Neuron (in vitro differentiated cells): Measurements from ENCODE around the gene NEB.
"Not testable (repeated sequence)": the region's sequence is repeated elsewhere in the genome, so short reads cannot be mapped to it uniquely, and the experiment has no call there.

Experiments
- H2AFZ ChIP-seq: one replicate; pipeline ENCODE4 v1.6.1; 2013; ENCODE audit warnings: low read depth, mild to moderate bottlenecking, inconsistent platforms, low read length, moderate library complexity
- H3K27me3 ChIP-seq: one replicate; pipeline ENCODE4 v1.6.1; 2013; ENCODE audit warnings: low read length; ENCODE audit not compliant: insufficient read depth
- H3K36me3 ChIP-seq: one replicate; pipeline ENCODE4 v1.6.1; 2013; ENCODE audit warnings: low read length; ENCODE audit not compliant: insufficient read depth
- H3K4me1 ChIP-seq: one replicate; pipeline ENCODE4 v1.6.1; 2013; ENCODE audit warnings: low read length; ENCODE audit not compliant: insufficient read depth
- H3K4me3 ChIP-seq: 2 replicates; pipeline ENCODE4 v1.5.1; 2013; ENCODE audit warnings: mild to moderate bottlenecking, low read length, moderate library complexity
- H3K9me3 ChIP-seq: one replicate; pipeline ENCODE4 v1.6.1; 2013; ENCODE audit warnings: low read length

NEB gene

DNA sequence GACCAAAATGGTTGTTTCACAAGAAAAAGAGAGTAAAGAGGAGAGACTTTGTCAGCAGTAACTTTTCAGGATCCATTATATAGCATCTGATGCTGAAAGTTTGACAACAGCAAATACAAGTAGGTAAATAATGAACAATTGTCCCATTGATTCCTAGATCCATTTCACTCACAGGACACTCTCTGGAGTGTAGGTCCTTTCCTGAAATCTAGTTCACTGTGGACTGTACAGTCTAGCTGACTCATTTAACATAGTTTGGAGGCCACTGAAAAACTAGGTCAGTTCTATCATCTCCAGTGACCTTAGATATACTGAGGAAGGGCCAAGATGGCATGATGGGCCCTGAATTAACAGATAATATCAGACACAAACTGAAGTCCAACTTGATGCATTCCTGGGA, 19.3 kb upstream of the NEB start:
- H3K4me3 ChIP-seq = no peak overlapping the region
- H2AFZ ChIP-seq = no peak overlapping the region
- no peaks in the 10 kb centered on the region for H3K4me1 ChIP-seq
- H3K9me3 ChIP-seq = no peaks in the 10 kb centered on the region
- H3K36me3 ChIP-seq = no peaks in the 10 kb centered on the region
- no peaks in the 10 kb centered on the region for H3K27me3 ChIP-seq

DNA sequence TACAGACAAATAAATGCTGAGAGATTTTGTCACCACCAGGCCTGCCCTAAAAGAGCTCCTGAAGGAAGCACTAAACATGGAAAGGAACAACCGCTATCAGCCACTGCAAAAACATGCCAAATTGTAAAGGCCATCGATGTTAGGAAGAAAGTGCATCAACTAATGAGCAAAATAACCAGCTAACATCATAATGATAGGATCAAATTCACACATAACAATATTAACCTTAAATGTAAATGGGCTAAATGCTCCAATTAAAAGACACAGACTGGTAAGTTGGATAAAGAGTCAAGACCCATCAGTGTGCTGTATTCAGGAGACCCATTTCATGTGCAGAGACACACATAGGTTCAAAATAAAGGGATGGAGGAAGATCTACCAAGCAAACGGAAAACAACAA, 11.0 kb upstream of the NEB start:
- H2AFZ ChIP-seq, H3K27me3 ChIP-seq, H3K4me3 ChIP-seq, H3K9me3 ChIP-seq, H3K4me1 ChIP-seq, H3K36me3 ChIP-seq: not testable (repeated sequence)

DNA sequence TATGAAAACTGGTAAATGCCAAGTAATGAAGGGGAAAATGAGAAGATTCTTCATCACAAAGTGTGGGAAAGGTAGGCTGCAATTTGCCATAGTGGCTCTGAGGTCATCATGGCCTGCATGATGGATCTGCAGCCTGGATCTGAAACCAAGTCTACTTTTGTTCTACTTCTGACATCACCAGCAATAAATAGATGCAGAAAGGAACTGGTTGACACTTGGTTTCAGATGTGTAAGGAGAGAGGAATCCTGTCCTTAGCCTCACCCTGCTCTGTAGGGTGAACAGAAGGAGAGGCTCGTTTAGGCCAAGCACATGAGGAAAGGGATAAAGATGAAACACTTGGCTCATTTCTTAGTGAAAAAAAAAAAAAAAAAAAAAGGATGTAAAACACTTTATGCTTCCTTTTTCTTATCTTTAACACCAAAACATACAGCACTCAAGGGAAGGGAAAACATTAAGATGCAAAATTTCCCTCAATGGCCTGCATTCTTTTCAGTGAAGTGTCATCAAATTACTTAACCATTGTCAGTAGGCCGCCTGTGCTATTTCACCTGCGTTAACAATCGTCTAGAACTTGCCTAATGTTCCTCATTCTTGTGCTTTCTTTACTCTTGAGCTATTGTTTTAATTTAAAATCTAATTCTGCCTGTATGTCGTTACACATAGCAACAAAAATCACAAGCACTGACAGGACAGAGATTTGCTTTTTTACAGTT, 3.9 kb downstream of the NEB start:
- Histone ChIP-seq H3K9me3 (no peaks in the 10 kb centered on the region), H3K36me3 (no peaks in the 10 kb centered on the region), H3K4me3 (no peak overlapping the region)

DNA sequence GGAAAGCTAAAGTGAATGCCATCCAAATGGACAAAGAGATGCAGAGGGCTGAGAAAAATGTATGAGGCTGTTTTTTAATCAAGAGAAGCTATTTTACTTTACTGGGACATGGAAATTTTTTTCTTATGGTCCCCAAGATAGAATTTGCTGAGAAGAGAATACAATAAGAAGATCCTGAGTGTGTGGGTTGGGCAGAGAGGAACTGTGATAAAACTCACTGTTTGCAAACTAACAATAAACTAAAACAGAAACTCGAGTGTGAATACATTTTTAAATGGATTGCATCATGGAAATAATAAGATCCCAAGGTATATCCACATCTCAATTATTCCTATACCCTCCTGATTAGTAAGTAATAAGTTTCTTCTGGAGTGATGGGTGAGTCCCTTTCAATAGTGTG, 4.4 kb downstream of the NEB start:
- H3K36me3 ChIP-seq = no peaks in the 10 kb centered on the region
- H3K9me3 ChIP-seq = no peaks in the 10 kb centered on the region
- H3K27me3 ChIP-seq = no peaks in the 10 kb centered on the region
- H3K4me1 ChIP-seq = peaks cover 13% of the 10 kb centered on the region
- H3K4me3 ChIP-seq = no peak overlapping the region
- no peak overlapping the region for H2AFZ ChIP-seq

More for the DNA sequence above, 3.9 kb downstream of the NEB start:
- H3K4me1 ChIP-seq = peaks cover 13% of the 10 kb centered on the region
- H2AFZ ChIP-seq = no peak overlapping the region
- H3K27me3 ChIP-seq = no peaks in the 10 kb centered on the region

DNA sequence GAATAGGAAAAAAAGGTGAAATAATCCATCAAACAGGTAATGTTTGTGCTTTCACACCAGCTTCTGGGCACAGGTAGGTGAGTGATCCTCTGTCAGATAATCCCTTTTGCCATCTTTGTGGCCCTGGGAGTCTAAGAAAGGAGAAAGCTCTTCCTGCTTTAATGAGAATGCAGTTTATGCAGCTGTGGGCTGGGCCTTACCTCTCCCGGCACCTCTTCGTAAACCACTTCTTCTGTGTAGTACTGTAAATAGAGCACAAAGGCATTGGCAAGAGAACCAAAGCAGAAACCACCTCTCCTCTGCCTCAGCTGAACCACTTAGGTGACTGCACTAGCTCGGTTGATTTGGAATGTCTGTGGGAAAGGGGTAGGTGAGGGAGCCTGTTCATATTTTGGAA, 4.9 kb downstream of the NEB start:
- Histone ChIP-seq H3K4me3 (no peak overlapping the region), H3K27me3 (no peaks in the 10 kb centered on the region), H3K36me3 (no peaks in the 10 kb centered on the region), H3K9me3 (no peaks in the 10 kb centered on the region), H3K4me1 (peaks cover 13% of the 10 kb centered on the region), H2AFZ (no peak overlapping the region)

DNA sequence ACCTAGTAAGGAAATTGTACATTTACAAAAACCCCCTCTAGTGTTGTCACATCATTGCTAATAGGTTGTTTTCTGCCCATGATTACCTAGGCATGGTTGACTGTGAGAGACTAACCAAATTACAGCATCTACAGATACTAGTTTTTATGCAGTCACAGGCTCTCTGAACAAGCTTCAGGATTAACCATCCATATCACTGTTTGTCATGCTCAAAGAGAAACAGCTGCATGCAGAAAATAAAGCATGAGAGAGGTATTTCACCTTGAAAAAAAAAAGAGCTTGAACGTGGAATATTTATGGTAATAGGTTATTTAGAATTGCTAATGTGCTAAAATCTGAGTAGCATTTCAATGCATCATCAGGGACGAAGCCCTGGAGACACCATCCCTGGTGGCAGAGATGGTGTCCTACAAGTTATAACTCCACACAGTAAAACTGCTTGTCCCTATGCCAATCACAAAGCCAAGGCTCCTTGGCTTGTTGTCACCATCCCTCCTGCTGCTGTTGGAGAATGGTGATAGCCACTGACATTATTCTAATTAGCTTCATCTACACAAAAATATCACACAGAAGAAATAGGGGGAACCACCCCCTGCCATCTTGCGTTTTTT, 5.4 kb downstream of the NEB start:
- H3K4me3 ChIP-seq = no peak overlapping the region
- H2AFZ ChIP-seq = no peak overlapping the region
- H3K4me1 ChIP-seq = peaks cover 13% of the 10 kb centered on the region
- no peaks in the 10 kb centered on the region for H3K27me3 ChIP-seq
- no peaks in the 10 kb centered on the region for H3K36me3 ChIP-seq
- no peaks in the 10 kb centered on the region for H3K9me3 ChIP-seq

DNA sequence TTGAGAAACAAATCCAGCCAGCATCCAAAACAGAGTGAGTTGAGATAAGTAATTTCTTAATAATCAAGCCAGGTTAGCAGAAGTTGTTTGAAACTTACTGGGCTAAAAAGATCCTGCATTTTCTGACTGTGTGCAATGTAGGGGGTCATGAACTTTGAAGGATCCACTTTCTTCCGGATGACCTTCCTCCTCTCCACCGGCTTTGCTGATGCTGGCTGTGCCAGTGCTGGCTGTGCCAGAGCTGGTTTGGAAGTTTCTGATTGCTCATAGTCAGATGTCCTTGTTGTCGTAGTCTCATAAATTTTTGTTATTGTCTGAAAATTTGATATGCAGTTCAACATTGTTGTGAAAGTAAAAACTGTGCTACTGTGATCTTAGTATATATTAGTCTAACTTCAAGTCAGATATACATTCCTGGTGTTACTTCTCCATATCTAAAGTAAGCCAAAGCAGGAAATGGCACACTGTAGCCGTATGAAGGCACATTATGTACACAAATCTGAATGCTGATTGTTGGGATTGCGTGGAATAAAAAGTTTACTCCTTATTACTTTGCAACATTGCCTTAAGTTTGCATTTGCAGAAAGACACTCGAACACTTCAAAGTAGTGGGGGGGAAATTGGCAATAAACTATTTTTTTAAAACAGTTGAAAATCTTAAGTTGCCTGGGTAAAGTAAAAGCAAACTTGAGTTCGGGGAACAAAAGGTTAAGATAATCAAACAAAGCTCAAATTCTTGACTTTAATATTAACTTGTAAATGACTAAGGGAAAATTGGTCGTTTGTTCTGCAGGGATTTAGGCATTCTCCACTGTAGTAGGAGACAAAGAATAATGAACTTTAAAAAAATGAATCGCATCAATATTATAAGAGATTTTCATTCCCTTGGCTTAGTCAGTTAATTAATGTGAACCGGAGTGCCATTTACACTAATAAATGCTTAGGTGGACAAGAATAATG, 6.4 kb downstream of the NEB start:
- Histone ChIP-seq H3K27me3 (no peaks in the 10 kb centered on the region), H3K4me3 (no peak overlapping the region), H3K4me1 (peaks cover 13% of the 10 kb centered on the region), H2AFZ (no peak overlapping the region), H3K9me3 (no peaks in the 10 kb centered on the region), H3K36me3 (no peaks in the 10 kb centered on the region)

DNA sequence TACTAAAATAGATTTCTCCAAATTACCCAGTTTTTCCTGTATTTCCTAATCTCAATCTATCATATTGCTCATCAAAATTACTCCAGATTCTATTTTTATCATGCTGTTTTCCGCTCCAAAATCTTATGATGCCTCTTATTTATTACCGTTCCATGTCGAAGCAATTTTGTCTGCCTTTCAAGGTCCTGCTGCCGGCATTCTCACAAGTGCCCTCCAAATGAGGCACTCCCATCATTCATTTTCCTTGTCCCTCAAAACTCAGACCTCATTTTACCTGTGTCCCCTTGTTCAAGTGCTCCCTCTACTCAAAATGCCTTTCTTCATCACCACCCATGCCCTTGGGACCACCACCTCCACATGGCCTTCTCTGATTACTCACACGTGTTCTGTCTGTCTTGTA, 13.1 kb downstream of the NEB start:
- no peaks in the 10 kb centered on the region for H3K27me3 ChIP-seq
- no peak overlapping the region for H3K4me3 ChIP-seq
- H3K36me3 ChIP-seq = no peaks in the 10 kb centered on the region
- no peak overlapping the region for H2AFZ ChIP-seq
- no peaks in the 10 kb centered on the region for H3K9me3 ChIP-seq
- no peaks in the 10 kb centered on the region for H3K4me1 ChIP-seq

DNA sequence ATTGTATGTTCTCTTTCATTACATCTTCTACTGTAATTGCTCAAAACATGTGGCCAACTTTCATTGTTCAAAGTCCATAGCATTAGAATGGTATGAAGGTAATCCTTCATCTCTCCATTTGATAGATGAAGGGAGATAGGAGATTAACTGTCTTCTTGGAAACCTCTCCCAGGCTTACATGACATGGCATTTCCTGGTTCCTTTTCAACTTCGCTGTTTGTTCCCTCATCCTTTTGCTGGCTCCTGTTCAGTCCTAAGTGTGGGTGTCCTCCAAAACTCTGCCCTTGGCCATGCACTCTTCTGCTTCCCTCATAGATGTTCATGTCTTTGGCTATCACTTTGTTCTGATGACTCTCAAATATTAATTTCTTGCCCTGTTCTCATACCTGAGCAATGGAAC, 13.8 kb downstream of the NEB start:
- H3K4me3 ChIP-seq = no peak overlapping the region
- no peaks in the 10 kb centered on the region for H3K4me1 ChIP-seq
- H3K27me3 ChIP-seq = no peaks in the 10 kb centered on the region
- no peaks in the 10 kb centered on the region for H3K36me3 ChIP-seq
- no peaks in the 10 kb centered on the region for H3K9me3 ChIP-seq
- H2AFZ ChIP-seq = no peak overlapping the region

DNA sequence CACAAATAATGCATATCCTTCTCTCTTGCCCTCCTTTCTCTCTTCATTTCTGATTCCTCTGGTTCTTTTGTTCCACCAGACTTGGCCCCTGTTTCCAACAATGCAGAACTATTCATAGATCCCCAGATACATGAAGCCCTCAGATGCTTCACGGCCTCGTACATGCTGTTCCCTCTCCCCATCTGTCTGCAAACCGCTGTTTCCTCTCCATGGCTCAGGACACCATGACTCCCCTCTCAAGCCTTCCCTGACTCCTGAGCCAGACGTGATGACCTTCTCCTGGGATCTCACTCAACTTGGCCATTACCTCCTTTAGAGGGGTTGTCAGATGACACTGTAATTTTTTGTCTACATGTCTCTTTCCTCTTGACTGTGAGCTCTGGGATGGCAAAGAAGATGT, 15.5 kb downstream of the NEB start:
- Histone ChIP-seq H3K36me3 (no peaks in the 10 kb centered on the region), H3K9me3 (no peaks in the 10 kb centered on the region), H3K27me3 (no peaks in the 10 kb centered on the region), H2AFZ (no peak overlapping the region), H3K4me3 (no peak overlapping the region), H3K4me1 (no peaks in the 10 kb centered on the region)

DNA sequence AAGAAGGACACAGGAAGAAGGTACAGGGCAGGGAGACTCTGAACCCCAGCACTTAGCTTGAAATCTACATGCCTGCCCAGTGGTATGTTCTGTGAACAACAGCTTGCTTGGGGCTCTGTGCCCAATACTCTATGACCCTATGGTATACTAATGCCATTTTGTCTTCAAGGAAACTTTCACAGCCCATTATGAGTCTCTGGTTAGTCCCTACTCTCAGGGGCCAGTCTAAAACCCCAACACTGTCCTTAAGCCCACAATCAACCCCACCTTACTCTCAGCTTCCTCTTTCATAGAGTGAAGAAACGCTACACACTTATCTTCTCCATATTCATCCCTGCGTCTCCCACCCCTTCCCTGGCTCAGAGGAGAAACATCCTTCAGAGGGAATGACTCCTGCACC, 16.0 kb downstream of the NEB start:
- no peaks in the 10 kb centered on the region for H3K36me3 ChIP-seq
- no peaks in the 10 kb centered on the region for H3K9me3 ChIP-seq
- H2AFZ ChIP-seq = no peak overlapping the region
- H3K4me3 ChIP-seq = no peak overlapping the region
- no peaks in the 10 kb centered on the region for H3K27me3 ChIP-seq
- H3K4me1 ChIP-seq = no peaks in the 10 kb centered on the region

DNA sequence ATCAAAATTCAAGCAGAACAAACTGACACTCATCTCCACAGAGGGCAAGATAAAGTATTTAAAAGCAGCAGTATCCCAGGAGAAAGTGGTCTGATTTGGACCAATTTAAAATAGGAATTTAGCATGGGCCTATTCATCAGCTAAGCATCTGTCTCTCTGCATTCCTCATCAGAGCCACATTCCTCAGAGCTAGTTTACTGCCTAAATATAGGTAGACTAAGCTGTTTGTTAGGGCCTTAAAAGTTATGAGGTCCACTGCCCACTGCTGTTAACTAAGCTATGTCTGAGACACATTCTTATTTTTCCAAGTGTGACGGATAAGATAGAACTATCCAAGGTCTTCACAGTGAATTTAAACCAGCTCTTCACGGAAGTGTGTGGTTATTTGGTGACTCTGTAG, 17.6 kb downstream of the NEB start:
- Histone ChIP-seq H3K4me1 (no peaks in the 10 kb centered on the region), H3K9me3 (no peaks in the 10 kb centered on the region), H3K36me3 (no peaks in the 10 kb centered on the region), H2AFZ (no peak overlapping the region), H3K27me3 (no peaks in the 10 kb centered on the region), H3K4me3 (no peak overlapping the region)

DNA sequence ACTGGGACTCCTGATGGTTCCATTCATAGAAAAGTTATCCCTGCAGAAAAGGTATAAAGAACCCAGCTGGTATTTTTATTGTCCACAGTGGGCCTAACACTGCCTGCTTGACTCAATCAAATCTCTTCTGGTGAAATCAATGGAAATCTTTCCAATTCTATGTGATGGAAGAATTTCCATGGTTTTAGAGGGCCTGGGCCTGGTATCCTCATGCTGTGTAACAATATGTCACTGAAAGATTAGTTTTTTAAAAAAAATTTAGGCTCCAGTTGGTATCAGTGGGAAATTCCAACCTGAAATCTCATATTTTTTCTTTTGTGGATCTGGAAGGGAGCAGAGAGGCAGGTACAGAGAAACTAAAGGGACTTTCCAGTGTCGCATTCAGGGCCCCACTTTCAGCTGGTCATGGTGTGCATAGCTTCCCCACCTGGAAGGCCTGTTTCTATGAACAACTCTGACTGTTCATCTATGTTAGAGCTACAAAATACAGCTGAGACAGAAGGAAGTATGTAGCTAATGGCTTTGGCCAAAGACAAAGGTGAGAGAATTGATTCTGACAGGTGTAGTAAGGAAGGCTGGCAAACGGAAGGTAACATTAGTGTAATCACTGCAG, 20.9 kb downstream of the NEB start:
- no peaks in the 10 kb centered on the region for H3K36me3 ChIP-seq
- no peaks in the 10 kb centered on the region for H3K4me1 ChIP-seq
- no peaks in the 10 kb centered on the region for H3K27me3 ChIP-seq
- H2AFZ ChIP-seq = no peak overlapping the region
- no peak overlapping the region for H3K4me3 ChIP-seq
- H3K9me3 ChIP-seq = no peaks in the 10 kb centered on the region
